Keratinocyte (primary cell): Measurements from ENCODE around the gene GRB10. TPM values are rescaled to one million over a fixed set of nuclear protein-coding genes. Genes with fewer than 3 reads are reported as not detected.

ENCODE experiments used
- DNase-seq: peaks from one replicate; pipeline ENCODE4 v3.0.0-alpha.2; 2011; ENCODE audit warnings: low read depth, missing footprints, low spot score
- FAIRE-seq: peaks from 2 replicates; lab custom pipeline; 2011; peaks lifted over from hg19 to GRCh38; lab: Jason Lieb, UNC
- H2AFZ ChIP-seq: 2 replicates; pipeline ENCODE4 v1.6.0; 2012; ENCODE audit warnings: low read length, control low read depth, inconsistent platforms; ENCODE audit not compliant: control insufficient read depth
- H3K27ac ChIP-seq: 2 replicates; pipeline ENCODE4 v1.5.1; 2011; ENCODE audit warnings: low read length; ENCODE audit not compliant: control insufficient read depth, insufficient read depth
- H3K27me3 ChIP-seq: 3 replicates; pipeline ENCODE4 v1.6.0; 2011; ENCODE audit warnings: low read length; ENCODE audit not compliant: control insufficient read depth, insufficient read depth; ENCODE audit errors: extremely low read depth
- H3K36me3 ChIP-seq, 2 experiments: 2 replicates in 1 of 2; 3 replicates in 1 of 2; pipeline ENCODE4 v1.5.1; 2011; ENCODE audit warnings: low read length in 2 of 2, mild to moderate bottlenecking in 1 of 2; ENCODE audit not compliant: control insufficient read depth in 2 of 2, insufficient read depth in 2 of 2; ENCODE audit errors: extremely low read depth in 1 of 2
- H3K4me1 ChIP-seq: 3 replicates; pipeline ENCODE4 v1.5.1; 2011; ENCODE audit warnings: low read length; ENCODE audit not compliant: control insufficient read depth, insufficient read depth; ENCODE audit errors: extremely low read depth
- H3K4me2 ChIP-seq: 3 replicates; pipeline ENCODE4 v1.6.0; 2011; ENCODE audit warnings: low read depth, low read length; ENCODE audit not compliant: control insufficient read depth, insufficient read depth; ENCODE audit errors: extremely low read depth
- H3K4me3 ChIP-seq, 3 experiments: fragments of 200-600 bp in 1 of 3; sonication (generic) in 1 of 3; 2 replicates in 2 of 3; 3 replicates in 1 of 3; pipeline ENCODE4 v1.5.1; 2011 to 2016; ENCODE audit warnings: low read length in 3 of 3, mild to moderate bottlenecking in 3 of 3, control low read depth in 2 of 3, inconsistent platforms in 1 of 3, low read depth in 1 of 3, mixed read lengths in 1 of 3, mixed run types in 1 of 3, moderate library complexity in 1 of 3; ENCODE audit not compliant: control insufficient read depth in 2 of 3, insufficient read depth in 2 of 3; ENCODE audit errors: extremely low read depth in 1 of 3
- H3K79me2 ChIP-seq: 2 replicates; pipeline ENCODE4 v1.6.0; 2012; ENCODE audit warnings: low read length; ENCODE audit not compliant: control insufficient read depth, insufficient read depth
- H3K9ac ChIP-seq: 3 replicates; pipeline ENCODE4 v1.6.0; 2011; ENCODE audit warnings: low read length; ENCODE audit not compliant: control insufficient read depth, insufficient read depth; ENCODE audit errors: extremely low read depth
- H3K9me1 ChIP-seq: 3 replicates; pipeline ENCODE4 v1.6.0; 2011; ENCODE audit warnings: low read length; ENCODE audit not compliant: control insufficient read depth, insufficient read depth; ENCODE audit errors: extremely low read depth
- H3K9me3 ChIP-seq: 2 replicates; pipeline ENCODE4 v1.5.1; 2012; ENCODE audit warnings: low read depth, low read length; ENCODE audit not compliant: control insufficient read depth
- H4K20me1 ChIP-seq: 3 replicates; pipeline ENCODE4 v1.6.0; 2011; ENCODE audit warnings: low read length; ENCODE audit not compliant: control insufficient read depth, insufficient read depth; ENCODE audit errors: extremely low read depth
- CTCF ChIP-seq, 3 experiments: IDR thresholded peaks in 1 of 3; conservative IDR thresholded peaks in 1 of 3; optimal IDR thresholded peaks in 1 of 3; 2 replicates in 2 of 3; 3 replicates in 1 of 3; pipeline versions ENCODE3 to v1.5.1; 2011; ENCODE audit warnings: low read length in 3 of 3, mild to moderate bottlenecking in 3 of 3, moderate library complexity in 2 of 3, control low read depth in 1 of 3, inconsistent platforms in 1 of 3; ENCODE audit not compliant: insufficient read depth in 2 of 3; ENCODE audit errors: extremely low read depth in 1 of 3
- EZH2 ChIP-seq: IDR thresholded peaks from one replicate; pipeline ENCODE4 v1.6.1; 2012; ENCODE audit warnings: inconsistent platforms, mild to moderate bottlenecking, low read length, moderate library complexity
- dilution Hi-C: fragments of 300-500 bp; cut with MboI; formaldehyde crosslinking; loops from one replicate; pipeline ENCODE4 v1.7.0; 2020; ENCODE audit warnings: low sequenced_read_pairs; ENCODE audit not compliant: extremely low pct_ligation_motif_present
- polyA plus RNA-seq, 5 experiments: library from polyadenylated mRNA; depleted of rRNA in 3 of 5; stranded (reverse) in 3 of 5; stranded (forward) in 1 of 5; unstranded in 1 of 5; fragments of >200 nt; gene quantifications; 1 replicate in 1 of 5; 2 replicates in 3 of 5; 3 replicates in 1 of 5; pipeline versions ENCODE4 v1.2.1 to v1.2.3, GENCODE V29; 2011 to 2012; ENCODE audit warnings: missing spikeins in 2 of 5, low read depth in 1 of 5, low replicate concordance in 1 of 5

The GRB10 gene
- polyA plus RNA-seq, 1 donor (not counting 4 experiments of a cell fraction or from before 2014, with no cell fraction given) = 4.4 TPM

GRCh38 chr7:50710441-50711154 is 72.1 kb downstream of the GRB10 start:
- no peak overlapping the region for H3K4me3 ChIP-seq
- H3K4me2 ChIP-seq = no peak overlapping the region
- FAIRE-seq (no peak), DNase-seq (no peak)
- no peak overlapping the region for H3K27ac ChIP-seq
- no peak overlapping the region for H2AFZ ChIP-seq
- no peaks in the 10 kb centered on the region for H3K79me2 ChIP-seq
- no peaks in the 10 kb centered on the region for H4K20me1 ChIP-seq
- no peaks in the 10 kb centered on the region for H3K27me3 ChIP-seq
- no peaks in the 10 kb centered on the region for H3K36me3 ChIP-seq
- peaks cover 18% of the 10 kb centered on the region for H3K4me1 ChIP-seq
- H3K9me1 ChIP-seq = no peaks in the 10 kb centered on the region
- no peak overlapping the region for H3K9ac ChIP-seq
- H3K9me3 ChIP-seq = no peaks in the 10 kb centered on the region
- TF ChIP-seq EZH2 (no peak), CTCF (optimal IDR thresholded peaks at IDR 0.05 in 1 of 3, IDR thresholded peaks at IDR 0.05 in 1 of 3, conservative IDR thresholded peaks at IDR 0.05 in 1 of 3; ENCODE audit: extremely low read depth in 1 of 3, insufficient read depth in 2 of 3, low read length in 3 of 3) (no peak)
- dilution Hi-C loops = no loop called here

DNA sequence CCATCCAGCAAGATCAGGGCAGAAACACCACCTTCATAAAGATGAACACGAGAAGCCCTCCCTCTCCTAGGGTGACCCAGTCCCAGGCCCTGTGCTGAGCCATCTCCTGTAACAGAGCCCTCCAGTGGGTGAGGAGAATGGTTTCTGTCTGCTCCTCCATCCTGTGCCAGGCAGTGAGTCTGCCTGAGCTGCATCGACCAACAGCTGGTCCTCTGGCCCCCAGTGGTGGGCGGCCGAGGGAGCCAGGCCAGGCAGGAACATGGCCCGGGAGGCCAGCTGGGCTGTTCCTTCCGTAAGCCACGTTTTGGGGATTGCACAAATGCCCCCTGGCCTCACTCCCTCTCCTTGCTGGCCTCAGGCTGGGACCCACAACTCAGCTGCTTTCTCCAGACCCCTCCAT is 73.5 kb downstream of the GRB10 start:
- no peaks in the 10 kb centered on the region for H3K36me3 ChIP-seq
- H3K9ac ChIP-seq = no peak overlapping the region
- no peaks in the 10 kb centered on the region for H3K9me1 ChIP-seq
- no peak overlapping the region for H3K4me3 ChIP-seq
- H4K20me1 ChIP-seq = no peaks in the 10 kb centered on the region
- H3K4me2 ChIP-seq = no peak overlapping the region
- no peaks in the 10 kb centered on the region for H3K79me2 ChIP-seq
- no peaks in the 10 kb centered on the region for H3K9me3 ChIP-seq
- FAIRE-seq = no peak
- peaks cover 9% of the 10 kb centered on the region for H3K4me1 ChIP-seq
- dilution Hi-C loops = no loop called here
- H2AFZ ChIP-seq = no peak overlapping the region
- no peaks in the 10 kb centered on the region for H3K27me3 ChIP-seq
- DNase-seq = no peak
- TF ChIP-seq CTCF (optimal IDR thresholded peaks at IDR 0.05 in 1 of 3, IDR thresholded peaks at IDR 0.05 in 1 of 3, conservative IDR thresholded peaks at IDR 0.05 in 1 of 3; ENCODE audit: extremely low read depth in 1 of 3, insufficient read depth in 2 of 3, low read length in 3 of 3) (no peak), EZH2 (no peak)
- H3K27ac ChIP-seq = no peak overlapping the region
